Tibial nerve (tissue), 4 donors: Measurements from ENCODE around the gene HTR7. TPM values are rescaled to one million over a fixed set of nuclear protein-coding genes. Genes with fewer than 3 reads are reported as not detected.
"Not testable (repeated sequence)": the region's sequence is repeated elsewhere in the genome, so short reads cannot be mapped to it uniquely, and the experiment has no call there.

ENCODE experiments used
- DNase-seq, 2 donors: peaks; one replicate each; pipeline ENCODE4 v3.0.0-alpha.2; 2019; ENCODE audit warnings: low spot score in 2 of 2
- H3K27ac ChIP-seq, 4 donors: fragments of 200-600 bp; sonication (generic) in 3 of 4; one replicate each; pipeline ENCODE4 v1.5.1; 2017 to 2019; ENCODE audit warnings: mild to moderate bottlenecking in 1 of 4
- H3K27me3 ChIP-seq, 2 donors: fragments of 200-600 bp; sonication (generic) in 1 of 2; one replicate each; pipeline versions ENCODE4 v1.5.1 to v1.6.0; 2017 to 2019
- H3K36me3 ChIP-seq, 3 donors: fragments of 200-600 bp; sonication (generic); one replicate each; pipeline ENCODE4 v1.5.1; 2018 to 2019
- H3K4me1 ChIP-seq, 4 donors: fragments of 200-600 bp; sonication (generic) in 3 of 4; one replicate each; pipeline ENCODE4 v1.5.1; 2017 to 2019
- H3K4me3 ChIP-seq, 4 donors: fragments of 200-600 bp; sonication (generic) in 3 of 4; one replicate each; pipeline ENCODE4 v1.5.1; 2017 to 2019; ENCODE audit warnings: mild to moderate bottlenecking in 1 of 4, moderate library complexity in 1 of 4
- H3K9me3 ChIP-seq, 4 donors: fragments of 200-600 bp; sonication (generic) in 3 of 4; one replicate each; pipeline ENCODE4 v1.5.1; 2017 to 2019
- EP300 ChIP-seq, 2 donors: sonication (generic); formaldehyde crosslinking; IDR thresholded peaks; one replicate each; pipeline ENCODE4 v1.6.1; 2017; ENCODE audit warnings: antibody characterized with exemption in 2 of 2, mild to moderate bottlenecking in 1 of 2
- POLR2A ChIP-seq, 2 donors: fragments of 450-650 bp; IDR thresholded peaks; one replicate each; pipeline ENCODE4 v1.6.1; 2017; ENCODE audit warnings: antibody characterized with exemption in 2 of 2, mild to moderate bottlenecking in 2 of 2, moderate library complexity in 2 of 2
- WGBS, 2 donors: methylation state at CpG; one replicate each; pipeline ENCODE4 v1.1.5; 2018; 5-methylcytosine and 5-hydroxymethylcytosine counted together
- total RNA-seq, 4 donors: library from RNA; depleted of rRNA; stranded (reverse); fragments of >200 nt; gene quantifications; one replicate each; pipeline ENCODE4 v1.1.0, GENCODE V29; 2016
- TF ChIP-seq, protein P1 (sequence below), 5 experiments: fragments of 200-600 bp in 3 of 5; fragments of 450-650 bp in 2 of 5; sonication (generic) in 3 of 5; IDR thresholded peaks; one replicate each; pipeline ENCODE4 v1.5.1; 2016 to 2019; ENCODE audit warnings: antibody characterized with exemption in 5 of 5, mild to moderate bottlenecking in 3 of 5, moderate library complexity in 2 of 5

HTR7 gene
- total RNA-seq, 4 donors from 2014 or later: 0.20 to 1.2 (median 0.43) TPM

DNA sequence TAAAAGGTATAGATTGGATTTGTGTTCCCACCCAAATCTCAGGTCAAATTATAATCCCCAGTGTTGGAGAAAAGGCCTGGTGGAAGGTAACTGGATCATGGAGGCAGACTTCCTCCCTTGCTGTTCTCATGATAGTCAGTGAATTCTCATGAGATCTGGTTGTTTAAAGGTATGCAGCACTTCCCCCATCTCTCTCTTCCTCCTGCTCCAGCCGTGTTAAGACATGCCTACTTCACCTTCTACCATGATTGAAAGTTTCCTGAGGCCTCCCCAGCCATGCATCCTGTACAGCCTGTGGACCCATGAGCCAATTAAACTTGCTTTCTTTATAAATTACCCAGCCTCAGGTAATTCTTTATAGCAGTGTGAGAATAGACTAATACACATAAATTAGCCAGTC lies 39.1 kb downstream of the HTR7 start:
- TF ChIP-seq POLR2A (IDR thresholded peaks at IDR 0.05): no peak
- TF ChIP-seq, protein P1, sequence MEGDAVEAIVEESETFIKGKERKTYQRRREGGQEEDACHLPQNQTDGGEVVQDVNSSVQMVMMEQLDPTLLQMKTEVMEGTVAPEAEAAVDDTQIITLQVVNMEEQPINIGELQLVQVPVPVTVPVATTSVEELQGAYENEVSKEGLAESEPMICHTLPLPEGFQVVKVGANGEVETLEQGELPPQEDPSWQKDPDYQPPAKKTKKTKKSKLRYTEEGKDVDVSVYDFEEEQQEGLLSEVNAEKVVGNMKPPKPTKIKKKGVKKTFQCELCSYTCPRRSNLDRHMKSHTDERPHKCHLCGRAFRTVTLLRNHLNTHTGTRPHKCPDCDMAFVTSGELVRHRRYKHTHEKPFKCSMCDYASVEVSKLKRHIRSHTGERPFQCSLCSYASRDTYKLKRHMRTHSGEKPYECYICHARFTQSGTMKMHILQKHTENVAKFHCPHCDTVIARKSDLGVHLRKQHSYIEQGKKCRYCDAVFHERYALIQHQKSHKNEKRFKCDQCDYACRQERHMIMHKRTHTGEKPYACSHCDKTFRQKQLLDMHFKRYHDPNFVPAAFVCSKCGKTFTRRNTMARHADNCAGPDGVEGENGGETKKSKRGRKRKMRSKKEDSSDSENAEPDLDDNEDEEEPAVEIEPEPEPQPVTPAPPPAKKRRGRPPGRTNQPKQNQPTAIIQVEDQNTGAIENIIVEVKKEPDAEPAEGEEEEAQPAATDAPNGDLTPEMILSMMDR (IDR thresholded peaks at IDR 0.05): no peak
- no peak for TF ChIP-seq EP300 (IDR thresholded peaks at IDR 0.05)
- no peaks in the 10 kb centered on the region for H3K27me3 ChIP-seq

GRCh38 chr10:90817128-90817889 lies 40.5 kb downstream of the HTR7 start:
- no peak for DNase-seq
- H3K27me3 ChIP-seq: no peaks in the 10 kb centered on the region
- 86 to 87% methylated on average over 2 of the region's 2 CpGs for WGBS, 2 donors
- no peak overlapping the region for H3K4me3 ChIP-seq
- peaks cover 0 to 10% (median 0%) of the 10 kb centered on the region in 4 donors for H3K9me3 ChIP-seq
- TF ChIP-seq EP300 (IDR thresholded peaks at IDR 0.05) (no peak), POLR2A (IDR thresholded peaks at IDR 0.05) (no peak)
- TF ChIP-seq, protein P1 (IDR thresholded peaks at IDR 0.05): no peak
- no peaks in the 10 kb centered on the region for H3K4me1 ChIP-seq
- H3K27ac ChIP-seq: no peak overlapping the region
- H3K36me3 ChIP-seq: no peaks in the 10 kb centered on the region

More for the DNA sequence above, 39.1 kb downstream of the HTR7 start:
- H3K9me3 ChIP-seq: peaks cover 0 to 19% (median 0%) of the 10 kb centered on the region in 4 donors
- no peak overlapping the region for H3K4me3 ChIP-seq
- H3K27ac ChIP-seq: no peak overlapping the region
- no peak for DNase-seq
- H3K4me1 ChIP-seq: no peaks in the 10 kb centered on the region
- 50 to 60% methylated on average over 1 of the region's 1 CpG for WGBS, 2 donors
- H3K36me3 ChIP-seq: no peaks in the 10 kb centered on the region

DNA sequence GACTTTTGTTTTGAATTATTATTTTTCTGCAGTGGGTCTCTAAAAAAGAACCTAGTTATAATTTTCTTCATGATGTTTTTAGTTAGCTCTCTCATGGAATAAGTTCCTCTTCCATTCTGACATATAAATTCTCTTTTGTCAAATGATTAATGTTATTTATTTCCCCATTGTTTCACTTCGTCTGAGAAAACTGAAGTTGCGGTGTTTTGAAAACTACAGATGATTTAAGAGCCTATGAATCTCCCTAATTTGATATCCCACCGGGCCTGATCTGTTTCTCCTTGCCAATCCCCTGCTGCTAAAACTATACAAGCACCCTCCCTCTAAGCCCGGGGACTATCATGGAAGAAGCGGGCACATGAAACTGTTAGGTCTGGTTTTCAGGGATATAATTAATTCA lies 41.4 kb downstream of the HTR7 start:
- 60 to 64% methylated on average over 5 of the region's 5 CpGs for WGBS, 2 donors
- Histone ChIP-seq H3K4me3 (no peak overlapping the region), H3K27me3 (no peaks in the 10 kb centered on the region), H3K4me1 (no peaks in the 10 kb centered on the region), H3K36me3 (no peaks in the 10 kb centered on the region), H3K9me3 (peaks cover 0 to 1% (median 0%) of the 10 kb centered on the region in 4 donors), H3K27ac (no peak overlapping the region)
- TF ChIP-seq, protein P1 (IDR thresholded peaks at IDR 0.05): no peak
- no peak for TF ChIP-seq EP300 (IDR thresholded peaks at IDR 0.05)
- no peak for DNase-seq

DNA sequence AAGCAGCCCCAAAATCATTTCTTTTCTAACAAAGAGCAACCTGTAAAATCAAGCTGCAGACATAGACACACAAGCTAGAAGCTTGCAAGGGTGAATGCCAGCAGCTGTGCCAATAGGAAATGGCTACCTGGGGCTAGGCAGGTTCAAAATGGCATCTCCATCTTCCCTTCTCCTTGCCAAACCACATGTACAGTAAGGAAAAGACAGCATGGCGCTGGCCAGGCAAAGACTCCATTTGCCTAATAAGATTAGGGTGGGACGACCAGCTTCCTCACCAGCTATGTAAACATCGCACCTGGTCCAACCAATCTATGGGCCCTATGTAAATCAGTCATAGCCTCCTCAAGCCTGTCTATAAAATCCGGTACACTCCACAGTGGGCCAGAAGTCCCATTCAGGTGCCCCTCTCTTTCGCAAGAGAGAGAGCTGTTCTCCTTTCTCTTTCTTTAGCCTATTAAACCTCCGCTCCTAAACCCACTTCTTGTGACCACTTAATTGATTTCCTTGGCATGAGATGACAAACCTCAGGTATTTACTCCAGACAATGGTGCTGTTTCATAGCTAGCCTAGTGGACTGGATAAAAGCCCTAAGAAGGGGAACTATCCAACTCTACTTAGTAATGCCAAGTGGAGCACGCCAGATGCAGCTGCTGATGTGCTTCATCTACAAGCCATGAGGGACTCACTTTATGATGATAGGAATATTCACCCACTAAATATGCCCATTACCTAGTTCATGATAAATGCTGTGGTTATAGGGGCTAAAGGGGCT lies 44.1 kb downstream of the HTR7 start:
- Histone ChIP-seq H3K9me3 (no peaks in the 10 kb centered on the region), H3K27me3 (no peaks in the 10 kb centered on the region), H3K36me3 (no peaks in the 10 kb centered on the region), H3K4me3 (no peak overlapping the region), H3K27ac (no peak overlapping the region), H3K4me1 (no peaks in the 10 kb centered on the region)
- TF ChIP-seq, protein P1 (IDR thresholded peaks at IDR 0.05): no peak
- TF ChIP-seq POLR2A (IDR thresholded peaks at IDR 0.05): no peak
- TF ChIP-seq EP300 (IDR thresholded peaks at IDR 0.05): no peak
- DNase-seq: no peak
- 88 to 90% methylated on average over 7 of the region's 7 CpGs for WGBS, 2 donors

- H3K27me3 ChIP-seq, H3K4me3 ChIP-seq, H3K4me1 ChIP-seq, H3K36me3 ChIP-seq, H3K27ac ChIP-seq, H3K9me3 ChIP-seq, DNase-seq: not testable (repeated sequence)
- WGBS, 2 donors: 87 to 93% methylated on average over 4 of the region's 4 CpGs
These were observed 50.7 kb downstream of the HTR7 start for GRCh38 chr10:90807106-90807505.
